ENCODE results near the gene MAGI3.
"Not testable (repeated sequence)": the region's sequence is repeated elsewhere in the genome, so short reads cannot be mapped to it uniquely, and the experiment has no call there.

MAGI3 gene

GRCh38 chr1:113582084-113582483, 191.8 kb downstream of the MAGI3 start:
- TF ChIP-seq CTCF (IDR thresholded peaks at IDR 0.05; ENCODE audit: control insufficient read depth, insufficient read depth, low read depth, low read length, missing control alignments): no peak
- DNase-seq (ENCODE audit: low read depth): no peak

GRCh38 chr1:113587475-113587874, 197.2 kb downstream of the MAGI3 start:
- no peak for DNase-seq (ENCODE audit: low read depth)
- no peak for TF ChIP-seq CTCF (IDR thresholded peaks at IDR 0.05; ENCODE audit: control insufficient read depth, insufficient read depth, low read depth, low read length, missing control alignments)
- H3K4me3 ChIP-seq (ENCODE audit: control insufficient read depth, low read depth, low read length): no peak overlapping the region

More at GRCh38 chr1:113582084-113582483, 191.8 kb downstream of the MAGI3 start:
- no peak overlapping the region for H3K4me3 ChIP-seq (ENCODE audit: control insufficient read depth, low read depth, low read length)

GRCh38 chr1:113592230-113592629, 201.9 kb downstream of the MAGI3 start:
- TF ChIP-seq CTCF (IDR thresholded peaks at IDR 0.05; ENCODE audit: control insufficient read depth, insufficient read depth, low read depth, low read length, missing control alignments): no peak
- DNase-seq (ENCODE audit: low read depth): no peak
- no peak overlapping the region for H3K4me3 ChIP-seq (ENCODE audit: control insufficient read depth, low read depth, low read length)

GRCh38 chr1:113593550-113594297, 203.4 kb downstream of the MAGI3 start:
- no peak for DNase-seq (ENCODE audit: low read depth)
- no peak for TF ChIP-seq CTCF (IDR thresholded peaks at IDR 0.05; ENCODE audit: control insufficient read depth, insufficient read depth, low read depth, low read length, missing control alignments)
- H3K4me3 ChIP-seq (ENCODE audit: control insufficient read depth, low read depth, low read length): no peak overlapping the region

- DNase-seq (ENCODE audit: low read depth); H3K4me3 ChIP-seq (ENCODE audit: control insufficient read depth, low read depth, low read length): not testable (repeated sequence)
Observed at GRCh38 chr1:113604466-113604865, 214.2 kb downstream of the MAGI3 start.

GRCh38 chr1:113605146-113605545, 214.8 kb downstream of the MAGI3 start:
- DNase-seq (ENCODE audit: low read depth): no peak
- H3K4me3 ChIP-seq (ENCODE audit: control insufficient read depth, low read depth, low read length): no peak overlapping the region
- TF ChIP-seq CTCF (IDR thresholded peaks at IDR 0.05; ENCODE audit: control insufficient read depth, insufficient read depth, low read depth, low read length, missing control alignments): no peak

- DNase-seq (ENCODE audit: low read depth): no peak
- no peak for TF ChIP-seq CTCF (IDR thresholded peaks at IDR 0.05; ENCODE audit: control insufficient read depth, insufficient read depth, low read depth, low read length, missing control alignments)
- no peak overlapping the region for H3K4me3 ChIP-seq (ENCODE audit: control insufficient read depth, low read depth, low read length)
Observed at GRCh38 chr1:113608399-113608798, 218.1 kb downstream of the MAGI3 start.
